Neural cell (in vitro differentiated cells): ENCODE measurements around the gene SDK1. TPM values are rescaled to one million over a fixed set of nuclear protein-coding genes. Genes with fewer than 3 reads are reported as not detected.

ENCODE experiments used
- H2AFZ ChIP-seq: fragments of 200-600, 300-800 bp; sonication (generic), shearing (Covaris generic); 2 replicates; pipeline ENCODE4 v1.6.0; 2014; ENCODE audit warnings: low read depth, mild to moderate bottlenecking, antibody characterized with exemption, low read length, moderate library complexity
- H3F3A ChIP-seq: fragments of 200-600 bp; shearing (Covaris generic); 2 replicates; pipeline ENCODE4 v1.6.1; 2016; ENCODE audit warnings: mild to moderate bottlenecking, moderate library complexity, mixed read lengths, antibody characterized with exemption, low read length; ENCODE audit not compliant: insufficient read depth, poor library complexity, severe bottlenecking
- H3K27ac ChIP-seq: fragments of 200-600, 300-800 bp; sonication (generic), shearing (Covaris generic); 2 replicates; pipeline ENCODE4 v1.5.1; 2014; ENCODE audit warnings: mild to moderate bottlenecking, low read length, moderate library complexity
- H3K27me3 ChIP-seq: fragments of 300-800, 200-600 bp; sonication (generic), shearing (Covaris generic); 2 replicates; pipeline ENCODE4 v1.6.0; 2014; ENCODE audit warnings: mild to moderate bottlenecking, low read depth, low read length, moderate library complexity; ENCODE audit not compliant: insufficient read depth
- H3K36me3 ChIP-seq: fragments of 300-800, 200-600 bp; sonication (generic), shearing (Covaris generic); 2 replicates; pipeline ENCODE4 v1.5.1; 2014; ENCODE audit warnings: mild to moderate bottlenecking, antibody characterized with exemption, low read length, moderate library complexity; ENCODE audit not compliant: insufficient read depth
- H3K4me2 ChIP-seq: fragments of 300-800, 200-600 bp; sonication (generic), shearing (Covaris generic); 2 replicates; pipeline ENCODE4 v1.6.0; 2014; ENCODE audit warnings: mild to moderate bottlenecking, low read length
- H3K4me3 ChIP-seq: fragments of 300-800, 200-600 bp; sonication (generic), shearing (Covaris generic); 2 replicates; pipeline ENCODE4 v1.5.1; 2014; ENCODE audit warnings: mild to moderate bottlenecking, low read length, moderate library complexity
- H3K79me2 ChIP-seq: fragments of 200-600 bp; shearing (Covaris generic); replicated peaks from 2 replicates; pipeline ENCODE4 v1.6.0; 2014; ENCODE audit warnings: mild to moderate bottlenecking, low read length, moderate library complexity; ENCODE audit not compliant: insufficient read depth
- H3K9ac ChIP-seq: fragments of 300-800, 200-600 bp; sonication (generic), shearing (Covaris generic); 2 replicates; pipeline ENCODE4 v1.6.1; 2016; ENCODE audit warnings: mild to moderate bottlenecking, low read length, mixed read lengths
- H3K9me2 ChIP-seq: fragments of 200-600 bp; shearing (Covaris generic); 2 replicates; pipeline ENCODE4 v1.6.1; 2016; ENCODE audit warnings: mild to moderate bottlenecking, low read length, mixed read lengths; ENCODE audit not compliant: insufficient read depth
- H3K9me3 ChIP-seq: fragments of 200-600, 300-800 bp; sonication (generic), shearing (Covaris generic); 2 replicates; pipeline ENCODE4 v1.6.1; 2016; ENCODE audit warnings: mild to moderate bottlenecking, mixed run types, low read length, moderate library complexity, mixed read lengths
- H4K20me1 ChIP-seq: fragments of 200-600 bp; shearing (Covaris generic); 2 replicates; pipeline ENCODE4 v1.6.1; 2016; ENCODE audit warnings: mild to moderate bottlenecking, mixed run types; ENCODE audit not compliant: insufficient read depth
- EP300 ChIP-seq: fragments of 450-650 bp; conservative IDR thresholded peaks from 2 replicates; pipeline ENCODE4 v1.6.1; 2014; ENCODE audit warnings: antibody characterized with exemption, mild to moderate bottlenecking, moderate library complexity; ENCODE audit not compliant: poor library complexity, severe bottlenecking
- EZH2 ChIP-seq: fragments of 200-600, 300-800 bp; shearing (Covaris generic), sonication (generic); IDR thresholded peaks from 2 replicates; pipeline ENCODE4 v1.6.1; 2014; ENCODE audit warnings: antibody characterized with exemption, low read length, borderline replicate concordance, mild to moderate bottlenecking; ENCODE audit not compliant: insufficient read depth, poor library complexity, severe bottlenecking
- MXI1 ChIP-seq: fragments of 450-650 bp; conservative IDR thresholded peaks from 2 replicates; pipeline ENCODE4 v1.6.1; 2014; ENCODE audit warnings: antibody characterized with exemption, mild to moderate bottlenecking; ENCODE audit not compliant: poor library complexity, severe bottlenecking
- POLR2AphosphoS5 ChIP-seq: IDR thresholded peaks from 2 replicates; pipeline ENCODE4 v1.6.1; 2012
- RAD21 ChIP-seq: fragments of 450-650 bp; conservative IDR thresholded peaks from 2 replicates; pipeline ENCODE4 v1.6.1; 2014; ENCODE audit warnings: antibody characterized with exemption, mild to moderate bottlenecking, moderate library complexity
- SMC3 ChIP-seq: fragments of 450-650 bp; conservative IDR thresholded peaks from 2 replicates; pipeline ENCODE4 v1.6.1; 2014; ENCODE audit warnings: antibody characterized with exemption, mild to moderate bottlenecking, moderate library complexity; ENCODE audit not compliant: poor library complexity
- TAF1 ChIP-seq: IDR thresholded peaks from 2 replicates; pipeline ENCODE4 v1.6.1; 2012; ENCODE audit warnings: low read depth
- polyA plus RNA-seq: library from polyadenylated mRNA; depleted of rRNA; stranded (reverse); fragments of >200 nt; gene quantifications from 2 replicates; pipeline ENCODE4 v1.2.3, GENCODE V29; 2014
- TF ChIP-seq, protein P1 (sequence below): fragments of 450-650 bp; IDR thresholded peaks from 2 replicates; pipeline ENCODE4 v1.5.1; 2014; ENCODE audit warnings: antibody characterized with exemption, mild to moderate bottlenecking, moderate library complexity; ENCODE audit not compliant: poor library complexity, severe bottlenecking
- TF ChIP-seq, protein P2 (sequence below): IDR thresholded peaks from 2 replicates; pipeline ENCODE4 v1.6.1; 2012; ENCODE audit warnings: borderline replicate concordance

The SDK1 gene
- polyA plus RNA-seq, 1 donor from 2014 or later, result 2.7 TPM

DNA sequence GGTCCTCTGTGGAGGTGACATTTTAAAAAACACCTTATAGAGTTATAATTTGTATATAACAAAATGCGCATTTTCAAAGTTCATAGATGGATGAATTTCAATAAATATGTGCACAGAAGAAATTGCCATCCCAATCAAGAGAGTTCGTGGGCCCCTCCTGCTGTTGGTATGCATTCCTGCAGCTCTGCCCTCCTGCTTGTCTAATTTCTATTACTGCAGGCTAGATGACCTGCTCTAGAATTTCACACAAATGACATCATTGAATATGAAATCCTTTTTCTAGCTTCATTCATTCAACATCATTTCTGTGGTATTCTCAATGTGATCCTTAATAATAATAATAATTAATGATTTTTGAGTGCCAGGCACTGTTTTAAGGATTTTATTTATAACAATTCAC is 348.2 kb downstream of the SDK1 start:
- no peak overlapping the region for H3K27ac ChIP-seq
- no peak overlapping the region for H3K9ac ChIP-seq
- H3K4me2 ChIP-seq, result no peak overlapping the region
- no peak for TF ChIP-seq SMC3
- TF ChIP-seq, protein P1, sequence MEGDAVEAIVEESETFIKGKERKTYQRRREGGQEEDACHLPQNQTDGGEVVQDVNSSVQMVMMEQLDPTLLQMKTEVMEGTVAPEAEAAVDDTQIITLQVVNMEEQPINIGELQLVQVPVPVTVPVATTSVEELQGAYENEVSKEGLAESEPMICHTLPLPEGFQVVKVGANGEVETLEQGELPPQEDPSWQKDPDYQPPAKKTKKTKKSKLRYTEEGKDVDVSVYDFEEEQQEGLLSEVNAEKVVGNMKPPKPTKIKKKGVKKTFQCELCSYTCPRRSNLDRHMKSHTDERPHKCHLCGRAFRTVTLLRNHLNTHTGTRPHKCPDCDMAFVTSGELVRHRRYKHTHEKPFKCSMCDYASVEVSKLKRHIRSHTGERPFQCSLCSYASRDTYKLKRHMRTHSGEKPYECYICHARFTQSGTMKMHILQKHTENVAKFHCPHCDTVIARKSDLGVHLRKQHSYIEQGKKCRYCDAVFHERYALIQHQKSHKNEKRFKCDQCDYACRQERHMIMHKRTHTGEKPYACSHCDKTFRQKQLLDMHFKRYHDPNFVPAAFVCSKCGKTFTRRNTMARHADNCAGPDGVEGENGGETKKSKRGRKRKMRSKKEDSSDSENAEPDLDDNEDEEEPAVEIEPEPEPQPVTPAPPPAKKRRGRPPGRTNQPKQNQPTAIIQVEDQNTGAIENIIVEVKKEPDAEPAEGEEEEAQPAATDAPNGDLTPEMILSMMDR, result no peak
- no peaks in the 10 kb centered on the region for H3K9me2 ChIP-seq
- H3F3A ChIP-seq, result no peaks in the 10 kb centered on the region
- no peaks in the 10 kb centered on the region for H3K27me3 ChIP-seq
- H2AFZ ChIP-seq, result no peak overlapping the region
- no peaks in the 10 kb centered on the region for H3K9me3 ChIP-seq
- H3K36me3 ChIP-seq, result no peaks in the 10 kb centered on the region
- no peak overlapping the region for H3K4me3 ChIP-seq
- H4K20me1 ChIP-seq, result no peaks in the 10 kb centered on the region
- no peaks in the 10 kb centered on the region for H3K79me2 ChIP-seq

DNA sequence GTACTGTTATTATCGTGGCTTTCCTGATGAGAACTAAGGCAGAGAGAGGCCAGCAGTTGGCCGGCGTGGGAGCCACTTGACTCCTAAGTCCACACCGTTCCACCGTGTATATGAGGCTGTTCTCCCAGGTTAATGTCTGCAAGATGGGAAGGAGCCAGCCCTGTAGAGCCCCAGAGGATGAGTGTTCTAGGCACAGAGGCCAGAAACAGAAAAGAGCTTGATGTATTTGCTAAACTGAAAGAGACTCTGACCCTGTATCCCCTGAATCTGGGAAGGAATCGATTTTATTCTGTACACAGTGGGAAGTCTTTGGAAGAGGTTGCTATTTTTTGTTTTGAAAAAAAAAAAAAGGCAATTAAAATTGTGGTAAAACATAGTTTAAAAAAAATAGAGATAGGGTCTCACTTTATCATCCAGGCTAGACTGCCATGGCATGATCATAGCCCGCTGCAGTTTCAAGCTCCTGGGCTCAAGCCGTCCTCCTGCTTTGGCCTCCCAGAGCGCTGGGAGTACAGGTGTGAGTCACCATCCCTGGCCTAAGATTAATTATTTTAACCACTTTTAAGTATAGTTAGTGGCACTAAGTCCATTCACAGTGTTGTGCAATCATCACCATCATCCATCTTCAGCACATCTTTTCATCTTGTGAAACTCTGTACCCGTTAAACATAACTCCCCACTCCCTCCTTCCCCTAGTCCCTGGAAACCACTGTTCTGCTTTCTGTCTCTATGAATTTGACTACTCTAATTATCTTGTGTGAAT is 348.8 kb downstream of the SDK1 start:
- Histone ChIP-seq H2AFZ (no peak overlapping the region), H3K4me2 (no peak overlapping the region), H3F3A (no peaks in the 10 kb centered on the region), H3K9me3 (no peaks in the 10 kb centered on the region), H3K27ac (no peak overlapping the region), H3K27me3 (no peaks in the 10 kb centered on the region), H3K36me3 (no peaks in the 10 kb centered on the region), H3K79me2 (no peaks in the 10 kb centered on the region), H3K9me2 (no peaks in the 10 kb centered on the region), H4K20me1 (no peaks in the 10 kb centered on the region), H3K4me3 (no peak overlapping the region), H3K9ac (no peak overlapping the region)
- TF ChIP-seq EZH2, result no peak
- no peak for TF ChIP-seq RAD21
- TF ChIP-seq, protein P1, result no peak
- TF ChIP-seq, protein P2, sequence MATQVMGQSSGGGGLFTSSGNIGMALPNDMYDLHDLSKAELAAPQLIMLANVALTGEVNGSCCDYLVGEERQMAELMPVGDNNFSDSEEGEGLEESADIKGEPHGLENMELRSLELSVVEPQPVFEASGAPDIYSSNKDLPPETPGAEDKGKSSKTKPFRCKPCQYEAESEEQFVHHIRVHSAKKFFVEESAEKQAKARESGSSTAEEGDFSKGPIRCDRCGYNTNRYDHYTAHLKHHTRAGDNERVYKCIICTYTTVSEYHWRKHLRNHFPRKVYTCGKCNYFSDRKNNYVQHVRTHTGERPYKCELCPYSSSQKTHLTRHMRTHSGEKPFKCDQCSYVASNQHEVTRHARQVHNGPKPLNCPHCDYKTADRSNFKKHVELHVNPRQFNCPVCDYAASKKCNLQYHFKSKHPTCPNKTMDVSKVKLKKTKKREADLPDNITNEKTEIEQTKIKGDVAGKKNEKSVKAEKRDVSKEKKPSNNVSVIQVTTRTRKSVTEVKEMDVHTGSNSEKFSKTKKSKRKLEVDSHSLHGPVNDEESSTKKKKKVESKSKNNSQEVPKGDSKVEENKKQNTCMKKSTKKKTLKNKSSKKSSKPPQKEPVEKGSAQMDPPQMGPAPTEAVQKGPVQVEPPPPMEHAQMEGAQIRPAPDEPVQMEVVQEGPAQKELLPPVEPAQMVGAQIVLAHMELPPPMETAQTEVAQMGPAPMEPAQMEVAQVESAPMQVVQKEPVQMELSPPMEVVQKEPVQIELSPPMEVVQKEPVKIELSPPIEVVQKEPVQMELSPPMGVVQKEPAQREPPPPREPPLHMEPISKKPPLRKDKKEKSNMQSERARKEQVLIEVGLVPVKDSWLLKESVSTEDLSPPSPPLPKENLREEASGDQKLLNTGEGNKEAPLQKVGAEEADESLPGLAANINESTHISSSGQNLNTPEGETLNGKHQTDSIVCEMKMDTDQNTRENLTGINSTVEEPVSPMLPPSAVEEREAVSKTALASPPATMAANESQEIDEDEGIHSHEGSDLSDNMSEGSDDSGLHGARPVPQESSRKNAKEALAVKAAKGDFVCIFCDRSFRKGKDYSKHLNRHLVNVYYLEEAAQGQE, result no peak
- TF ChIP-seq MXI1, result no peak
- TF ChIP-seq TAF1, result no peak
- TF ChIP-seq SMC3, result no peak
- TF ChIP-seq POLR2AphosphoS5, result no peak
- TF ChIP-seq EP300, result no peak
